ENCODE data around the gene ANKRD18B. TPM values are rescaled to one million over a fixed set of nuclear protein-coding genes. Genes with fewer than 3 reads are reported as not detected.

Gene ANKRD18B
- total and polyA plus RNA-seq, 9 of the 15 experiments (the other 6 are each of a cell fraction or from before 2014, with no cell fraction given) = 0.43 to 12.6 (median 1.8) TPM

GRCh38 chr9:33619666-33620404 is 95.8 kb downstream of the ANKRD18B start (continued):
- TF ChIP-seq TAF15 (IDR thresholded peaks at IDR 0.05; ENCODE audit: low read depth, low read length) = no peak
- 0 out of 2 replicates have a peak, but pooled peaks have one; percentile 36 for TF ChIP-seq ETV1 (tag; conservative IDR thresholded peaks at IDR 0.05; ENCODE audit: low read depth)
- no peak for TF ChIP-seq PML (IDR thresholded peaks at IDR 0.05; ENCODE audit: low read length)
- peak in 1 of 2 experiments; percentile 45; a peak in 1 of 4 replicates for TF ChIP-seq RCOR1 (IDR thresholded peaks at IDR 0.05; ENCODE audit: borderline replicate concordance in 1 of 2, low read depth in 2 of 2, low read length in 2 of 2)
- TF ChIP-seq POLR2G (IDR thresholded peaks at IDR 0.05; ENCODE audit: low read depth, low read length) = no peak
- TF ChIP-seq MYNN (IDR thresholded peaks at IDR 0.05) = no peak
- no peak for TF ChIP-seq MYNN (CRISPR knock-in tag; IDR thresholded peaks at IDR 0.05)
- TF ChIP-seq RFX1 (IDR thresholded peaks at IDR 0.05) = no peak
- no peak for TF ChIP-seq ASH1L (IDR thresholded peaks at IDR 0.05; ENCODE audit: borderline replicate concordance, low read depth, partially characterized antibody)
- TF ChIP-seq GATAD2A (IDR thresholded peaks at IDR 0.05) = 0 out of 2 replicates have a peak, but pooled peaks have one; percentile 30
- TF ChIP-seq, protein P1, sequence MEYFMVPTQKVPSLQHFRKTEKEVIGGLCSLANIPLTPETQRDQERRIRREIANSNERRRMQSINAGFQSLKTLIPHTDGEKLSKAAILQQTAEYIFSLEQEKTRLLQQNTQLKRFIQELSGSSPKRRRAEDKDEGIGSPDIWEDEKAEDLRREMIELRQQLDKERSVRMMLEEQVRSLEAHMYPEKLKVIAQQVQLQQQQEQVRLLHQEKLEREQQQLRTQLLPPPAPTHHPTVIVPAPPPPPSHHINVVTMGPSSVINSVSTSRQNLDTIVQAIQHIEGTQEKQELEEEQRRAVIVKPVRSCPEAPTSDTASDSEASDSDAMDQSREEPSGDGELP (CRISPR knock-in tag; IDR thresholded peaks at IDR 0.05; ENCODE audit: borderline replicate concordance) = no peak
- no peak for TF ChIP-seq E2F1 (CRISPR knock-in tag; IDR thresholded peaks at IDR 0.05)
- no peak for TF ChIP-seq ZNF830 (CRISPR knock-in tag; IDR thresholded peaks at IDR 0.05)
- TF ChIP-seq NELFE (IDR thresholded peaks at IDR 0.05; ENCODE audit: insufficient read depth, insufficient read length) = no peak
- no peak for TF ChIP-seq ADNP (tag; IDR thresholded peaks at IDR 0.05)
- no peak for TF ChIP-seq CEBPG (CRISPR knock-in tag; IDR thresholded peaks at IDR 0.05)
- TF ChIP-seq CEBPG (tag; conservative IDR thresholded peaks at IDR 0.05 in 1 of 2, IDR thresholded peaks at IDR 0.05 in 1 of 2) = 0 out of 4 replicates have a peak, but pooled peaks of 1 of the 2 experiments have one; percentile 31
- TF ChIP-seq ZNF507 (tag; conservative IDR thresholded peaks at IDR 0.05) = no peak
- no peak for TF ChIP-seq ZNF408 (CRISPR knock-in tag; IDR thresholded peaks at IDR 0.05; ENCODE audit: low read depth)
- peak; percentile 69; the same call in 1 of the 2 replicates for TF ChIP-seq GATAD2B (IDR thresholded peaks at IDR 0.05; ENCODE audit: borderline replicate concordance)
- TF ChIP-seq PURB (CRISPR knock-in tag; IDR thresholded peaks at IDR 0.05; ENCODE audit: low read depth) = no peak
- TF ChIP-seq, protein P2, sequence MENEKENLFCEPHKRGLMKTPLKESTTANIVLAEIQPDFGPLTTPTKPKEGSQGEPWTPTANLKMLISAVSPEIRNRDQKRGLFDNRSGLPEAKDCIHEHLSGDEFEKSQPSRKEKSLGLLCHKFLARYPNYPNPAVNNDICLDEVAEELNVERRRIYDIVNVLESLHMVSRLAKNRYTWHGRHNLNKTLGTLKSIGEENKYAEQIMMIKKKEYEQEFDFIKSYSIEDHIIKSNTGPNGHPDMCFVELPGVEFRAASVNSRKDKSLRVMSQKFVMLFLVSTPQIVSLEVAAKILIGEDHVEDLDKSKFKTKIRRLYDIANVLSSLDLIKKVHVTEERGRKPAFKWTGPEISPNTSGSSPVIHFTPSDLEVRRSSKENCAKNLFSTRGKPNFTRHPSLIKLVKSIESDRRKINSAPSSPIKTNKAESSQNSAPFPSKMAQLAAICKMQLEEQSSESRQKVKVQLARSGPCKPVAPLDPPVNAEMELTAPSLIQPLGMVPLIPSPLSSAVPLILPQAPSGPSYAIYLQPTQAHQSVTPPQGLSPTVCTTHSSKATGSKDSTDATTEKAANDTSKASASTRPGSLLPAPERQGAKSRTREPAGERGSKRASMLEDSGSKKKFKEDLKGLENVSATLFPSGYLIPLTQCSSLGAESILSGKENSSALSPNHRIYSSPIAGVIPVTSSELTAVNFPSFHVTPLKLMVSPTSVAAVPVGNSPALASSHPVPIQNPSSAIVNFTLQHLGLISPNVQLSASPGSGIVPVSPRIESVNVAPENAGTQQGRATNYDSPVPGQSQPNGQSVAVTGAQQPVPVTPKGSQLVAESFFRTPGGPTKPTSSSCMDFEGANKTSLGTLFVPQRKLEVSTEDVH (IDR thresholded peaks at IDR 0.05; ENCODE audit: low read depth, partially characterized antibody) = no peak
- TF ChIP-seq GTF2B (IDR thresholded peaks at IDR 0.05; ENCODE audit: extremely low read depth, insufficient read length) = no peak
- TF ChIP-seq FIP1L1 (IDR thresholded peaks at IDR 0.05; ENCODE audit: low read depth, low read length, poor library complexity, severe bottlenecking) = no peak
